ENCODE data around the gene WWOX.
A peak's percentile ranks its signal among the peaks of the same experiment; 100 is the strongest.
"Not testable (repeated sequence)": the region's sequence is repeated elsewhere in the genome, so short reads cannot be mapped to it uniquely, and the experiment has no call there.

The WWOX gene

GRCh38 chr16:79213214-79213613 is 1113.8 kb downstream of the WWOX start:
- DNase-seq (ENCODE audit: low spot score), result no peak

GRCh38 chr16:79215289-79215688 is 1115.8 kb downstream of the WWOX start:
- DNase-seq (ENCODE audit: low spot score), result no peak

GRCh38 chr16:79217375-79218011 is 1118.0 kb downstream of the WWOX start:
- DNase-seq (ENCODE audit: low spot score), result peak; percentile 14

GRCh38 chr16:79218351-79218750 is 1118.9 kb downstream of the WWOX start:
- no peak for DNase-seq (ENCODE audit: low spot score)

GRCh38 chr16:79225994-79226393 is 1126.5 kb downstream of the WWOX start:
- not testable (repeated sequence) for DNase-seq (ENCODE audit: low spot score)

- no peak for DNase-seq (ENCODE audit: low spot score)
Observed at GRCh38 chr16:79229361-79229760, 1129.9 kb downstream of the WWOX start.

- not testable (repeated sequence) for DNase-seq (ENCODE audit: low spot score)
Observed at GRCh38 chr16:79245700-79246099, 1146.2 kb downstream of the WWOX start.

- no peak for DNase-seq (ENCODE audit: low spot score)
Observed at GRCh38 chr16:79247386-79247785, 1147.9 kb downstream of the WWOX start.

- no peak for DNase-seq (ENCODE audit: low spot score)
Observed at GRCh38 chr16:79248351-79248750, 1148.9 kb downstream of the WWOX start.

GRCh38 chr16:79250502-79251098 is 1151.1 kb downstream of the WWOX start:
- no peak for DNase-seq (ENCODE audit: low spot score)

- DNase-seq (ENCODE audit: low spot score), result no peak
Observed at GRCh38 chr16:79253100-79253631, 1153.7 kb downstream of the WWOX start.

GRCh38 chr16:79257953-79258490 is 1158.6 kb downstream of the WWOX start:
- DNase-seq (ENCODE audit: low spot score), result no peak

- peak; percentile 10 for DNase-seq (ENCODE audit: low spot score)
Observed at GRCh38 chr16:79260890-79261289, 1161.4 kb downstream of the WWOX start.

- peak; percentile 89 for DNase-seq (ENCODE audit: low spot score)
Observed at GRCh38 chr16:79261481-79261940, 1162.1 kb downstream of the WWOX start.

- no peak for DNase-seq (ENCODE audit: low spot score)
Observed at GRCh38 chr16:79261944-79262552, 1162.6 kb downstream of the WWOX start.

All from kidney tubule cell (primary cell).